Measurements from ENCODE around the gene URAD. TPM values are rescaled to one million over a fixed set of nuclear protein-coding genes. Genes with fewer than 3 reads are reported as not detected.

URAD gene
- total RNA-seq, 2 experiments from 2014 or later, result not detected

DNA sequence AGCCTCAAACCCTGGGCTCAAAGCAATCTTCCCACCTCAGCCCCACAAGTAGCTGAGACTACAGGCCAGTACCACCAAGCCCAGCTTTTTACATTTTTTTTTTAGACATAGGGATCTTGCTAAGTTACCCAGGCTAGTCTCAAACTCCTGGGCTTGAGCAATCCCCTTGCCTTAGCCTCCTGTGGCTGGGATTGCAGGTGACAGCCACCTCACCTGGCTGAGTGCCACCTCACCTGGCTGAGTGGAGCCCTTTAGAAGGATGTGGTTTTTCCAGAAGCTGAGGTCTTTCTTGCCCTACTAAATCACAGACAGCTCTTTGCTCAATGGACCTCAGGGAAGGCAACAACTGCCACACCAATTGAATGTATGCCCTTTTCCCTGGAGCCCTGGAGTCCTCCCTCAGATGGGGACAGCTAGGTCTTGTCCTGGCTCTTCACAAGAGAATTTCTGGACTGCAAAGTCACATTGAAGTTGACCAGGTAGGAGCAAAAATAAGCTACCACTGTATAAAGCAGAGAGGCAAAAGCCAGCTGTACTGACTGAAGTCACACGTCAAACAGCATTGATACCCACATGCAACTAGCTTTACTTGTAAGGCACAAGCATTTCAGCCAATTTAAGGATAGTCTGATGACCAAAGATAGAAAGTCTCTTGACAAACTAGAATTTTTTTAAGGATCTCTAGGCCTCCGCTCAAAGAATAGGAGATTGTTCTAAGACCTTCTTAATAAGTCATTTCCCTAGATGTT is 54.7 kb downstream of the URAD start:
- peaks cover 3% of the 10 kb centered on the region for H3K4me1 Mint-ChIP-seq (ENCODE audit: low read depth)
- no peaks in the 10 kb centered on the region for H3K9me3 Mint-ChIP-seq
- no peak overlapping the region for H3K27ac Mint-ChIP-seq
- DNase-seq, result no peak
- peaks cover 31% of the 10 kb centered on the region for H3K27me3 Mint-ChIP-seq (ENCODE audit: low read depth)
- CTCF ChIA-PET, result interaction anchor here (1.2 to 1.7 kb wide), 2 partner anchors 21 to 25 kb away, joined by 3 to 6 read pairs; no protein-coding TSS in a partner anchor
- no peaks in the 10 kb centered on the region for H3K36me3 Mint-ChIP-seq (ENCODE audit: low read depth)
- H3K4me3 Mint-ChIP-seq, result no peak overlapping the region
- intact Hi-C loops (cut with micrococcal nuclease), result no loop called here

DNA sequence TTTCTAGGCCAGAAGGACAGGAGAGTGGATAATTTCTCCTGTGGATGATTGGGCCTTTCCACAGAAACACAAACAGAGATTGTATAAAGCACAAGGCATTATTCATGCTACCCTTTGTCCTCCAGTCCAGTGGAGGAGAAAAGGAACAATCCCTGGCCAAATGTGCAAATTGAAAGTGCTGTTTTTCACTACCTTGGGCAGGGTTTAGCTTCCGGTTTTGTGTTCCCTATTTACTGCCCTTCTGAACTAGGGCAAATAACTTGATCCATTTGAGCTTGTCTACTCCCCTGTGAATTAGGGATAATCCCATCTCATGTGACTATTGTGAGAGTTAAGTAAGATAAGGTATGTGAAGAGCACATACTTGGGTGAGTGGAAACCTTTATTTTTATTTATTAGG is 55.4 kb downstream of the URAD start:
- Mint-ChIP-seq H3K27me3 (ENCODE audit: low read depth) (peaks cover 37% of the 10 kb centered on the region), H3K27ac (no peak overlapping the region), H3K9me3 (no peaks in the 10 kb centered on the region), H3K36me3 (ENCODE audit: low read depth) (no peaks in the 10 kb centered on the region), H3K4me1 (ENCODE audit: low read depth) (peaks cover 6% of the 10 kb centered on the region), H3K4me3 (no peak overlapping the region)
- CTCF ChIA-PET, result interaction anchor here (1.2 to 1.7 kb wide), 2 partner anchors 21 to 26 kb away, joined by 3 to 6 read pairs; no protein-coding TSS in a partner anchor
- no peak for DNase-seq
- intact Hi-C loops (cut with micrococcal nuclease), result no loop called here

DNA sequence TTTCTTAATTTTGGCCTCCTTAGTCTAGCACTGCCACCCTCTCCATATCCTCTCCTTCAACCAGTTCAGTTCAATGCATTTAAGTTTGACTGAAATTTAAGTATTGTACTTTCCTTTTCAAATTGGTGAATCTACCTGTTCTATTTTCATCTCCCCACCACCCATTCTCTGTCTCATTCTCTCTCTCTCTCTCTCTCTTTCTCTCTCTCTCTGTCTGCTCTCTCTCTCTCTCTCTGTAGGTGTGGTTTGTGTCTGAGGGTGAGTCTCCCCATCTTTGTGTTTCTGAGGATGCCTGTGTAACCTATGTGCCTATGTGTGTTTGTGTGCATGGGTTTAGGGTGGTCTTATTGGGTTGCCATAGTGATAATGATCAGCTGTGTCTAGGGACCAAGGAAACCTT is 58.6 kb downstream of the URAD start:
- CTCF ChIA-PET, result interaction anchor here (1.0 to 1.2 kb wide), 4 partner anchors 22 to 202 kb away, joined by 3 read pairs; no protein-coding TSS in a partner anchor
- H3K36me3 Mint-ChIP-seq (ENCODE audit: low read depth), result no peaks in the 10 kb centered on the region
- H3K4me1 Mint-ChIP-seq (ENCODE audit: low read depth), result peaks cover 26% of the 10 kb centered on the region
- intact Hi-C loops (cut with micrococcal nuclease), result no loop called here
- no peak overlapping the region for H3K4me3 Mint-ChIP-seq
- H3K27me3 Mint-ChIP-seq (ENCODE audit: low read depth), result peaks cover 69% of the 10 kb centered on the region
- H3K9me3 Mint-ChIP-seq, result no peaks in the 10 kb centered on the region
- no peak for DNase-seq
- H3K27ac Mint-ChIP-seq, result no peak overlapping the region

DNA sequence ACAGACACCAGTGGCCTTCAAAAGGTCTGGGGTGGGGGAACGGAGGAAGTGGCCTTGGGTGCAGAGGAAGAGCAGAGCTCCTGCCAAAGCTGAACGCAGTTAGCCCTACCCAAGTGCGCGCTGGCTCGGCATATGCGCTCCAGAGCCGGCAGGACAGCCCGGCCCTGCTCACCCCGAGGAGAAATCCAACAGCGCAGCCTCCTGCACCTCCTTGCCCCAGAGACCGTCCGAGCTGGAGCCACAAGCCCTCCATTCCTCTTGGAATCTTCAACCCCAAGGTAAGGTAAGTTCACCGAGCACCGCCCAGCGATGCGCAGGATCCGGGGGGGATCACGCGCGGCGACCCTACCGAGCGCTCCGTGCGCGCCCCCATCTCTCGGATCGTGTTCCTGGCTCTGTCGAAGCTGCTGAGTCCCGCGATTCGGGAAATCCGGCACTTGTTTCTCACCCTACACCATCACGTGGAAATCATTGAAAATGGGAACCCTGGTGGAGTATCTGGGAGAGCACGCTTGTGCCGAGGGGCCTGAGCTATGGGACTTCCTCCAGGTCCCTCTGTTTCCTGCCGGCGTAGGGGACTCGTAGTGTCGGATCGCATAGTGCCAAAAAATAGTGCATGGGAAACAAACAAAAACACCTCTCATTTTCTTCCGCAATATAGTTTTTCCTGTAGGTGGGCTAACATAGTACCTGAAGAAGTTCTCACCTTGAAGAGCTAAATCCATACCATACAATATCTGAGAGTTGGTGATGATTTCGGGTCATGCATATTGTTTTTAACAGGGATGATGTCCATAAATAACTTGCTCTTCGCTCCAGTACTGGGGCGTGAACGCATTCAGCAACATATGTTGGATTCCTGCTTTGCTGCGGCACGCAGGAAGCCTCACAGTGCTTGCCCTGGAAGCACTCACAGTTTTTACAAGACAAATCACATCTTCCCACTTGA is 59.4 kb downstream of the URAD start:
- Mint-ChIP-seq H3K9me3 (no peaks in the 10 kb centered on the region), H3K36me3 (ENCODE audit: low read depth) (no peaks in the 10 kb centered on the region), H3K27me3 (ENCODE audit: low read depth) (peaks cover 72% of the 10 kb centered on the region), H3K4me3 (no peak overlapping the region), H3K4me1 (ENCODE audit: low read depth) (peaks cover 27% of the 10 kb centered on the region), H3K27ac (no peak overlapping the region)
- intact Hi-C loops (cut with micrococcal nuclease), result no loop called here
- CTCF ChIA-PET, result interaction anchor here (0.6 to 1.2 kb wide), 6 partner anchors 23 to 237 kb away, joined by 3 read pairs; no protein-coding TSS in a partner anchor
- no peak for DNase-seq

DNA sequence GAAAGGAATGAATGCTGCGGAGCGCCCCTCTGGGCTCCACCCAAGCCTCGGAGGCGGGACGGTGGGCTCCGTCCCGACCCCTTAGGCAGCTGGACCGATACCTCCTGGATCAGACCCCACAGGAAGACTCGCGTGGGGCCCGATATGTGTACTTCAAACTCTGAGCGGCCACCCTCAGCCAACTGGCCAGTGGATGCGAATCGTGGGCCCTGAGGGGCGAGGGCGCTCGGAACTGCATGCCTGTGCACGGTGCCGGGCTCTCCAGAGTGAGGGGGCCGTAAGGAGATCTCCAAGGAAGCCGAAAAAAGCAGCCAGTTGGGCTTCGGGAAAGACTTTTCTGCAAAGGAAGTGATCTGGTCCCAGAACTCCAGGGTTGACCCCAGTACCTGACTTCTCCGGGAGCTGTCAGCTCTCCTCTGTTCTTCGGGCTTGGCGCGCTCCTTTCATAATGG is 60.1 kb downstream of the URAD start:
- DNase-seq, result no peak
- peaks cover 79% of the 10 kb centered on the region for H3K27me3 Mint-ChIP-seq (ENCODE audit: low read depth)
- intact Hi-C loops (cut with micrococcal nuclease), result no loop called here
- CTCF ChIA-PET, result interaction anchor here (0.6 to 1.2 kb wide), 3 partner anchors 24 to 236 kb away, joined by 3 read pairs; no protein-coding TSS in a partner anchor
- H3K36me3 Mint-ChIP-seq (ENCODE audit: low read depth), result no peaks in the 10 kb centered on the region
- peaks cover 29% of the 10 kb centered on the region for H3K4me1 Mint-ChIP-seq (ENCODE audit: low read depth)
- no peak overlapping the region for H3K4me3 Mint-ChIP-seq
- no peaks in the 10 kb centered on the region for H3K9me3 Mint-ChIP-seq
- no peak overlapping the region for H3K27ac Mint-ChIP-seq

Other genes with a start within 250 kb of the URAD start
- gene GSX1, start 196.2 kb downstream of the URAD start, total RNA-seq, result not detected
- gene PDX1, start 68.7 kb downstream of the URAD start, total RNA-seq, result not detected
- not detected for gene CDX2, start 19.4 kb downstream of the URAD start, total RNA-seq
- not detected for gene FLT3, start 111.9 kb upstream of the URAD start, total RNA-seq
- gene PAN3, start 149.9 kb upstream of the URAD start, total RNA-seq, result 10 to 100 TPM; 21.2 to 21.7 TPM